Peyer's patch (tissue), 4 donors: ENCODE results near the gene WWC1. TPM values are rescaled to one million over a fixed set of nuclear protein-coding genes. Genes with fewer than 3 reads are reported as not detected.

ENCODE experiments used
- DNase-seq, 3 donors: peaks; one replicate each; pipeline ENCODE4 v3.0.0-alpha.2; 2017 to 2019
- H3K27ac ChIP-seq, 4 donors: fragments of 200-600 bp; sonication (generic); one replicate each; pipeline ENCODE4 v1.5.1; 2016 to 2019
- H3K27me3 ChIP-seq, 2 donors: fragments of 200-600 bp; sonication (generic); one replicate each; pipeline ENCODE4 v1.5.1; 2019
- H3K36me3 ChIP-seq, 3 donors: fragments of 200-600 bp; sonication (generic); one replicate each; pipeline ENCODE4 v1.5.1; 2016 to 2019
- H3K4me1 ChIP-seq, 4 donors: fragments of 200-600 bp; sonication (generic); one replicate each; pipeline ENCODE4 v1.5.1; 2016 to 2019
- H3K4me3 ChIP-seq, 4 donors: fragments of 200-600 bp; sonication (generic); 1 replicate in 3 of 4; 2 replicates in 1 of 4; pipeline ENCODE4 v1.5.1; 2016 to 2019; ENCODE audit warnings: mild to moderate bottlenecking in 1 of 4
- H3K9me3 ChIP-seq, 4 donors: fragments of 200-600 bp; sonication (generic); one replicate each; pipeline ENCODE4 v1.5.1; 2016 to 2019; ENCODE audit warnings: mild to moderate bottlenecking in 1 of 4
- CTCF ChIP-seq, 6 experiments: fragments of 450-650 bp in 4 of 6; fragments of 200-600 bp in 2 of 6; sonication (generic) in 1 of 6; IDR thresholded peaks; one replicate each; pipeline ENCODE4 v1.5.1; 2017 to 2019; ENCODE audit warnings: antibody characterized with exemption in 6 of 6, mild to moderate bottlenecking in 3 of 6, moderate library complexity in 1 of 6
- POLR2A ChIP-seq, 2 donors: fragments of 450-650 bp; IDR thresholded peaks; one replicate each; pipeline ENCODE4 v1.5.1; 2017; ENCODE audit warnings: antibody characterized with exemption in 2 of 2, mild to moderate bottlenecking in 2 of 2, moderate library complexity in 2 of 2
- total RNA-seq, 4 donors: library from RNA; depleted of rRNA; stranded (reverse); fragments of >200 nt; gene quantifications; one replicate each; pipeline ENCODE4 v1.1.0, GENCODE V29; 2016

The WWC1 gene
- total RNA-seq, 4 donors from 2014 or later: 47.0 to 63.2 (median 52.8) TPM

GRCh38 chr5:168354397-168354796 lies 63.0 kb downstream of the WWC1 start:
- Histone ChIP-seq H3K4me3 (no peak overlapping the region), H3K27me3 (no peaks in the 10 kb centered on the region), H3K36me3 (no peaks in the 10 kb centered on the region), H3K4me1 (no peaks in the 10 kb centered on the region), H3K9me3 (no peaks in the 10 kb centered on the region), H3K27ac (no peak overlapping the region)
- no peak for DNase-seq
- no peak for TF ChIP-seq CTCF (IDR thresholded peaks at IDR 0.05)
- TF ChIP-seq POLR2A (IDR thresholded peaks at IDR 0.05): no peak

GRCh38 chr5:168356171-168356570 lies 64.7 kb downstream of the WWC1 start:
- no peaks in the 10 kb centered on the region for H3K27me3 ChIP-seq
- TF ChIP-seq CTCF (IDR thresholded peaks at IDR 0.05) (no peak), POLR2A (IDR thresholded peaks at IDR 0.05) (no peak)
- no peak overlapping the region for H3K4me3 ChIP-seq
- H3K36me3 ChIP-seq: no peaks in the 10 kb centered on the region
- H3K9me3 ChIP-seq: no peaks in the 10 kb centered on the region
- H3K4me1 ChIP-seq: no peaks in the 10 kb centered on the region
- H3K27ac ChIP-seq: no peak overlapping the region
- DNase-seq: no peak

- Histone ChIP-seq H3K27me3 (no peaks in the 10 kb centered on the region), H3K36me3 (no peaks in the 10 kb centered on the region), H3K4me3 (no peak overlapping the region), H3K4me1 (no peaks in the 10 kb centered on the region), H3K27ac (no peak overlapping the region), H3K9me3 (no peaks in the 10 kb centered on the region)
- TF ChIP-seq POLR2A (IDR thresholded peaks at IDR 0.05) (no peak), CTCF (IDR thresholded peaks at IDR 0.05) (no peak)
- no peak for DNase-seq
Observed at GRCh38 chr5:168356592-168356991, 65.1 kb downstream of the WWC1 start.

GRCh38 chr5:168357876-168358275 lies 66.4 kb downstream of the WWC1 start:
- TF ChIP-seq POLR2A (IDR thresholded peaks at IDR 0.05) (no peak), CTCF (IDR thresholded peaks at IDR 0.05) (no peak)
- no peak for DNase-seq

GRCh38 chr5:168359820-168360460 lies 68.5 kb downstream of the WWC1 start:
- TF ChIP-seq CTCF (IDR thresholded peaks at IDR 0.05): no peak
- TF ChIP-seq POLR2A (IDR thresholded peaks at IDR 0.05): no peak
- DNase-seq: no peak
- Histone ChIP-seq H3K36me3 (no peaks in the 10 kb centered on the region), H3K9me3 (no peaks in the 10 kb centered on the region), H3K4me3 (no peak overlapping the region), H3K27ac (no peak overlapping the region), H3K4me1 (no peaks in the 10 kb centered on the region), H3K27me3 (no peaks in the 10 kb centered on the region)

More at GRCh38 chr5:168357876-168358275, 66.4 kb downstream of the WWC1 start:
- Histone ChIP-seq H3K9me3 (no peaks in the 10 kb centered on the region), H3K4me1 (no peaks in the 10 kb centered on the region), H3K27me3 (no peaks in the 10 kb centered on the region), H3K36me3 (no peaks in the 10 kb centered on the region), H3K27ac (no peak overlapping the region), H3K4me3 (no peak overlapping the region)
